GM23248 (cell line): ENCODE results near the gene PLXNB3. TPM values are rescaled to one million over a fixed set of nuclear protein-coding genes. Genes with fewer than 3 reads are reported as not detected.

ENCODE experiments used
- DNase-seq: peaks from one replicate; pipeline ENCODE4 v3.0.0-alpha.2; 2015
- H2AFZ ChIP-seq: fragments of 200-600 bp; sonication (generic); 2 replicates; pipeline ENCODE4 v1.6.1; 2016; ENCODE audit warnings: antibody characterized with exemption
- H3F3A ChIP-seq: fragments of 200-600 bp; sonication (generic); 2 replicates; pipeline ENCODE4 v1.6.1; 2016; ENCODE audit warnings: mild to moderate bottlenecking, antibody characterized with exemption, mixed run types; ENCODE audit not compliant: insufficient read depth
- H3K27ac ChIP-seq: fragments of 200-600 bp; sonication (generic); 2 replicates; pipeline ENCODE4 v1.5.1; 2016; ENCODE audit warnings: mild to moderate bottlenecking
- H3K27me3 ChIP-seq: fragments of 200-600 bp; sonication (generic); replicated peaks from 2 replicates; pipeline ENCODE4 v1.6.1; 2016; ENCODE audit warnings: mild to moderate bottlenecking; ENCODE audit not compliant: insufficient read depth
- H3K36me3 ChIP-seq: fragments of 200-600 bp; sonication (generic); 2 replicates; pipeline ENCODE4 v1.6.1; 2016; ENCODE audit warnings: low read depth, mild to moderate bottlenecking
- H3K4me1 ChIP-seq: fragments of 200-600 bp; sonication (generic); 2 replicates; pipeline ENCODE4 v1.6.1; 2016; ENCODE audit warnings: mild to moderate bottlenecking; ENCODE audit not compliant: insufficient read depth
- H3K4me2 ChIP-seq: fragments of 200-600 bp; sonication (generic); one replicate; pipeline ENCODE4 v1.6.1; 2016; ENCODE audit warnings: mild to moderate bottlenecking; ENCODE audit not compliant: unreplicated experiment
- H3K4me3 ChIP-seq: fragments of 200-600 bp; sonication (generic); 2 replicates; pipeline ENCODE4 v1.5.1; 2016; ENCODE audit warnings: mild to moderate bottlenecking
- H3K79me2 ChIP-seq: fragments of 200-600 bp; sonication (generic); 2 replicates; pipeline ENCODE4 v1.6.1; 2016; ENCODE audit warnings: mild to moderate bottlenecking; ENCODE audit not compliant: insufficient read depth
- H3K9ac ChIP-seq: fragments of 200-600 bp; sonication (generic); 2 replicates; pipeline ENCODE4 v1.6.1; 2016; ENCODE audit warnings: mild to moderate bottlenecking
- H3K9me2 ChIP-seq: fragments of 200-600 bp; sonication (generic); 2 replicates; pipeline ENCODE4 v1.6.1; 2016; ENCODE audit warnings: mixed run types, mild to moderate bottlenecking, moderate library complexity; ENCODE audit not compliant: insufficient read depth
- H3K9me3 ChIP-seq: fragments of 200-600 bp; sonication (generic); one replicate; pipeline ENCODE4 v1.6.1; 2017; ENCODE audit warnings: low read depth
- H4K20me1 ChIP-seq: fragments of 200-600 bp; sonication (generic); 2 replicates; pipeline ENCODE4 v1.6.0; 2016; ENCODE audit not compliant: insufficient read depth
- EZH2 ChIP-seq: fragments of 200-600 bp; sonication (generic); IDR thresholded peaks from 2 replicates; pipeline ENCODE4 v1.6.1; 2018; ENCODE audit warnings: antibody characterized with exemption, mild to moderate bottlenecking; ENCODE audit not compliant: insufficient read depth, poor library complexity, severe bottlenecking
- EZH2phosphoT487 ChIP-seq: fragments of 200-600 bp; sonication (generic); IDR thresholded peaks from 2 replicates; pipeline ENCODE4 v1.6.1; 2018; ENCODE audit warnings: antibody characterized with exemption, moderate library complexity, mild to moderate bottlenecking, low read depth; ENCODE audit not compliant: insufficient read depth
- WGBS, 2 experiments: methylation state at CpG; one replicate each; pipeline ENCODE4 v1.1.6; 2015 to 2017; ENCODE audit warnings: low lambda C conversion rate in 2 of 2, low coverage in 1 of 2; ENCODE audit errors: missing lambda C conversion rate in 2 of 2; 5-methylcytosine and 5-hydroxymethylcytosine counted together
- in situ Hi-C: fragments of 300-500 bp; cut with MboI; formaldehyde crosslinking; loops from 2 replicates; pipeline ENCODE4 v1.15.0; 2020
- polyA plus RNA-seq: library from polyadenylated mRNA; unstranded; fragments of >200 nt; fragmentation: Nextera tagmentation; extraction: Ambion mirVana; gene quantifications from 2 replicates; pipeline ENCODE4 v1.2.1, GENCODE V29; 2016
- total RNA-seq: library from RNA; depleted of rRNA; stranded (reverse); fragments of >200 nt; shearing (Covaris generic); gene quantifications from 2 replicates; pipeline ENCODE4 v1.2.3, GENCODE V29; 2014

Gene PLXNB3
- total and polyA plus RNA-seq, 2 experiments from 2014 or later: 8.8 to 12.5 TPM

GRCh38 chrX:153797415-153798015 lies 33.5 kb downstream of the PLXNB3 start:
- no peaks in the 10 kb centered on the region for H3F3A ChIP-seq
- H3K27me3 ChIP-seq: no peaks in the 10 kb centered on the region
- H3K4me3 ChIP-seq: no peak overlapping the region
- TF ChIP-seq EZH2 (no peak), EZH2phosphoT487 (no peak)
- WGBS, 2 experiments: 87 to 90% methylated on average over 6 to 8 of the region's 15 CpGs
- H3K4me1 ChIP-seq: no peaks in the 10 kb centered on the region
- H4K20me1 ChIP-seq: no peaks in the 10 kb centered on the region
- H3K9ac ChIP-seq: no peak overlapping the region
- DNase-seq: no peak
- in situ Hi-C loops: no loop called here
- H3K4me2 ChIP-seq: no peak overlapping the region
- H3K9me2 ChIP-seq: no peaks in the 10 kb centered on the region
- no peaks in the 10 kb centered on the region for H3K36me3 ChIP-seq
- no peak overlapping the region for H2AFZ ChIP-seq
- no peak overlapping the region for H3K27ac ChIP-seq
- peaks cover 40% of the 10 kb centered on the region for H3K79me2 ChIP-seq
- no peaks in the 10 kb centered on the region for H3K9me3 ChIP-seq

DNA sequence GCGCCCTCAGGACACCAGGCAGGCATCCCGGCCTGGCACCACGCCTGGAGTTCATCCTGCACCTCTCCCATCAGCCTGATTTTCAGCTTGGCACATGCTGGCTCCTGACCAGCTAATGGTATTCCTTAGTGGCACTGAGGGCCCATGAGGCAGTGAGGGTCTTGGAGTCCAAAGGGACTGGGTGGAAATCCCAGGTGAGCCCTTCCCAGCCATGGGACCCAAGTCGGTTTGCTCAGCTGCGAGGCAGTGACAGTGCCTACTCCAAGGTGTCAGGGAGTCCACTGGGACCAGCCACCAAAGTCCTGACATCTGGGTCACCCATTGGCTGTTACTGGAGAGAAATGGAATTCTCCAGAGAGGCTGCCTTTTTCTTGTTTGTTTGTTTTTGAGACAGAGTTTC lies 35.3 kb downstream of the PLXNB3 start:
- Histone ChIP-seq H3K79me2 (peaks cover 27% of the 10 kb centered on the region), H3F3A (no peaks in the 10 kb centered on the region), H3K9me2 (no peaks in the 10 kb centered on the region), H3K36me3 (no peaks in the 10 kb centered on the region), H3K4me3 (no peak overlapping the region), H3K4me1 (no peaks in the 10 kb centered on the region), H3K9ac (no peak overlapping the region), H4K20me1 (no peaks in the 10 kb centered on the region), H3K27me3 (no peaks in the 10 kb centered on the region), H3K27ac (no peak overlapping the region), H3K9me3 (no peaks in the 10 kb centered on the region), H2AFZ (no peak overlapping the region), H3K4me2 (no peak overlapping the region)
- in situ Hi-C loops: no loop called here
- no peak for TF ChIP-seq EZH2
- no peak for TF ChIP-seq EZH2phosphoT487
- no peak for DNase-seq
- WGBS, 2 experiments: 79 to 85% methylated on average over 3 to 5 of the region's 5 CpGs

DNA sequence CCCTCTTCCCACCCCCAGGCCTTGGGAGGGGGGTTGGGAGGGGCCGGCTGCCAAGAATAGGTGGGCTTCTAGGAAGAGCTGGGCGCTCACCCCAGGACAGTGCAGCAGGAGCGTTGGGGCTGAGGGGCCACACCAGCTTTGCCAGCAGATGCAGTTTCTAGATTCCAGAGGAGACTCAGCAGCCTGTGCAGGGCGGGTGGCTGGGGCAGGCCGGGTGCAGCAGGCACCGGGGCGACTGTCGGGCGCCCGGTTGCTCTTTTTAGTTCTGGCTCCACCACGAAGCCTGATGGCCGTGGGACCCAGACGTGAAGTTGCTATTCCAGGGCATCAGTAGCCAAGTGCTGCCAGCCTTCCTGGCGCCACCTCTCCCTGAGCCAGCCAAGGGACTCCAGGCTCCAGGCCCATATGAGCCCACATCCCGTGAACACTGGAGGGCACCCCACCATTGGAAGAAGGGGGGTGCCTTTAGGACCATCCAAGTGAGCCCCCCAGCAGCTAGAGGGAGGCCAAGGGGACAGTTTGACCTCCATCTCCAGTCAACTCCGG lies 36.2 kb downstream of the PLXNB3 start:
- TF ChIP-seq EZH2: no peak
- no peak for TF ChIP-seq EZH2phosphoT487
- DNase-seq: no peak
- H3K79me2 ChIP-seq: peaks cover 19% of the 10 kb centered on the region
- H3K36me3 ChIP-seq: no peaks in the 10 kb centered on the region
- H3K9me2 ChIP-seq: no peaks in the 10 kb centered on the region
- no peak overlapping the region for H3K4me2 ChIP-seq
- in situ Hi-C loops: no loop called here
- H2AFZ ChIP-seq: no peak overlapping the region
- H3K4me1 ChIP-seq: no peaks in the 10 kb centered on the region
- no peak overlapping the region for H3K9ac ChIP-seq
- H3K9me3 ChIP-seq: no peaks in the 10 kb centered on the region
- 100% methylated on average over 5 to 9 of the region's 16 CpGs for WGBS, 2 experiments
- H3F3A ChIP-seq: no peaks in the 10 kb centered on the region
- no peak overlapping the region for H3K27ac ChIP-seq
- no peak overlapping the region for H3K4me3 ChIP-seq
- no peaks in the 10 kb centered on the region for H4K20me1 ChIP-seq
- no peaks in the 10 kb centered on the region for H3K27me3 ChIP-seq

DNA sequence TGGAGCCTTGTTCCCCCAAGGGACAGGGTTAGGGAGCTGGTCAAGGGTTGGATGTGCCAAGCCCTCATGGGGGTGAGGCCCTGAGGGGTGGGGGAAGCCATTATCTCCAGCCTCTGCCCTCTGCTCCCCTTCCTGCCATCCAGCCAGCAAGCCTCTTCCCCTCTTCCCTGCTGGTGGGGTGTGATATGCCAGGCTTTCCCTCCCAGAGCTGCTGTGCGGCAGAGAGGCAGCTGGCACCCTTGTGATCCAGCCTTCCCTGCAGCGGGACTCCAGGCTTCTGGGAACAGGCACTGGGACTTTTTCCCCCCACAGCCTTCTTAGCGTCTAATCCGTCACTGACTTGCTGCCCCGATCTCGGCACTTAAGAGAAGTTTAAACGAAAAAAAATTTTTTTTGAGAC lies 36.7 kb downstream of the PLXNB3 start:
- Histone ChIP-seq H3K27ac (no peak overlapping the region), H3K36me3 (no peaks in the 10 kb centered on the region), H3K9me3 (no peaks in the 10 kb centered on the region), H3K27me3 (no peaks in the 10 kb centered on the region), H3K4me3 (no peak overlapping the region), H3K79me2 (peaks cover 14% of the 10 kb centered on the region), H3K9me2 (no peaks in the 10 kb centered on the region), H3F3A (no peaks in the 10 kb centered on the region), H3K4me2 (no peak overlapping the region), H3K4me1 (no peaks in the 10 kb centered on the region), H2AFZ (no peak overlapping the region), H4K20me1 (no peaks in the 10 kb centered on the region), H3K9ac (no peak overlapping the region)
- DNase-seq: no peak
- WGBS, 2 experiments: 15 to 22% methylated on average over 2 to 7 of the region's 7 CpGs
- no peak for TF ChIP-seq EZH2phosphoT487
- no peak for TF ChIP-seq EZH2
- in situ Hi-C loops: no loop called here

DNA sequence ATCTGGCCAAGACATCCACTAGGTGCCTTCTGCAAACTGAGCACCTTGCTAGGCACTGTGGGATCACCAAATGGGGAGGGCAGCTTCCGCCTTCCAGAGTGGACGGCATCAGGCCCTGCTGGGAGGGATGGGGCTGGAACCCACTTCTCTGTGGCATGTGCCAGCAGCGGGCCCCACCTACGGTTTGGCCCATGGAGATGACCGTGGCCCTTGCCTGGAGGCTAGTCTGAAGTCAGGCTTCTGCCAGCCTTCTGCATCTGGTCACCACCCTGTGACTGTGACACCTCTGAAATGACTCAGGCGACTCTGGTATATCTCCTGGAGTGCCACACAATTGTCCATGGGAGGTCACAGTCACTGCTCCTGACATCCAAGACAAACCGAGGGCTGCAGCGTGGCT lies 37.6 kb downstream of the PLXNB3 start:
- Histone ChIP-seq H3K4me2 (no peak overlapping the region), H3K9me2 (no peaks in the 10 kb centered on the region), H2AFZ (no peak overlapping the region), H3K27me3 (no peaks in the 10 kb centered on the region), H3K4me1 (no peaks in the 10 kb centered on the region), H3K36me3 (no peaks in the 10 kb centered on the region), H4K20me1 (no peaks in the 10 kb centered on the region), H3K4me3 (no peak overlapping the region), H3K9ac (no peak overlapping the region), H3K27ac (no peak overlapping the region), H3K79me2 (peaks cover 5% of the 10 kb centered on the region), H3K9me3 (no peaks in the 10 kb centered on the region), H3F3A (no peaks in the 10 kb centered on the region)
- WGBS, 2 experiments: 86 to 94% methylated on average over 3 to 5 of the region's 8 CpGs
- DNase-seq: peak; percentile 7
- in situ Hi-C loops: no loop called here
- TF ChIP-seq EZH2: no peak
- no peak for TF ChIP-seq EZH2phosphoT487
